ENCODE data around the gene INSL3.

The INSL3 gene

GRCh38 chr19:17772172-17772571, 49.1 kb downstream of the INSL3 start:
- no peak overlapping the region for H3K4me2 ChIP-seq (ENCODE audit: low read length, poor library complexity, severe bottlenecking)
- no peak overlapping the region for H3K4me3 ChIP-seq (ENCODE audit: insufficient read depth in 1 of 2, low read depth in 1 of 2, low read length in 2 of 2)
- no peak overlapping the region for H2BK120ac ChIP-seq (ENCODE audit: low read depth, low read length)
- no peak overlapping the region for H4K91ac ChIP-seq (ENCODE audit: low read length)
- H3K36me3 ChIP-seq (ENCODE audit: control insufficient read depth in 1 of 2, insufficient read depth in 2 of 2, low read depth in 1 of 2, low read length in 2 of 2) = no peaks in the 10 kb centered on the region
- no peaks in the 10 kb centered on the region for H3K4me1 ChIP-seq (ENCODE audit: control insufficient read depth, insufficient read depth, low read depth, low read length)
- H3K79me1 ChIP-seq (replicated peaks; ENCODE audit: low read length, poor library complexity, severe bottlenecking) = no peaks in the 10 kb centered on the region
- no peak overlapping the region for H3K14ac ChIP-seq (ENCODE audit: low read length in 2 of 2)
- H3K27ac ChIP-seq (ENCODE audit: low read length, poor library complexity, severe bottlenecking) = no peak overlapping the region
- no peak overlapping the region for H2BK15ac ChIP-seq (ENCODE audit: low read depth, poor library complexity, severe bottlenecking)
- H2BK12ac ChIP-seq (ENCODE audit: low read length in 2 of 2) = no peak overlapping the region
- DNase-seq = peak; percentile 44
- WGBS = 98% methylated on average over 4 of the region's 4 CpGs
- H4K8ac ChIP-seq (ENCODE audit: low read length) = no peak overlapping the region
- peaks cover 3 to 13% of the 10 kb centered on the region in 2 experiments for H3K27me3 ChIP-seq (ENCODE audit: control insufficient read depth in 1 of 2, insufficient read depth in 1 of 2, low read length in 2 of 2)
- H3K18ac ChIP-seq (ENCODE audit: low read depth in 1 of 2, low read length in 2 of 2) = no peak overlapping the region
- no peak overlapping the region for H3K9ac ChIP-seq (ENCODE audit: low read length)
- no peak overlapping the region for H2AK5ac ChIP-seq (ENCODE audit: low read length, severe bottlenecking)
- H3K9me3 ChIP-seq (ENCODE audit: control insufficient read depth, low read length) = no peaks in the 10 kb centered on the region
- H2BK5ac ChIP-seq (ENCODE audit: low read depth, low read length, poor library complexity, severe bottlenecking) = no peak overlapping the region
- H3K4ac ChIP-seq (ENCODE audit: low read depth in 1 of 2, low read length in 2 of 2) = no peak overlapping the region
- H2AFZ ChIP-seq (ENCODE audit: low read depth, low read length) = no peak overlapping the region
- H3K23ac ChIP-seq (ENCODE audit: low read length in 2 of 2) = no peak overlapping the region

GRCh38 chr19:17770613-17771012, 50.7 kb downstream of the INSL3 start:
- no peak overlapping the region for H3K9ac ChIP-seq (ENCODE audit: low read length)
- H3K9me3 ChIP-seq (ENCODE audit: control insufficient read depth, low read length) = no peaks in the 10 kb centered on the region
- no peak overlapping the region for H2AK5ac ChIP-seq (ENCODE audit: low read length, severe bottlenecking)
- peaks cover 3 to 13% of the 10 kb centered on the region in 2 experiments for H3K27me3 ChIP-seq (ENCODE audit: control insufficient read depth in 1 of 2, insufficient read depth in 1 of 2, low read length in 2 of 2)
- 84% methylated on average over 13 of the region's 13 CpGs for WGBS
- H2BK5ac ChIP-seq (ENCODE audit: low read depth, low read length, poor library complexity, severe bottlenecking) = no peak overlapping the region
- peaks cover 8% of the 10 kb centered on the region for H3K4me1 ChIP-seq (ENCODE audit: control insufficient read depth, insufficient read depth, low read depth, low read length)
- no peak overlapping the region for H3K23ac ChIP-seq (ENCODE audit: low read length in 2 of 2)
- H2BK15ac ChIP-seq (ENCODE audit: low read depth, poor library complexity, severe bottlenecking) = no peak overlapping the region
- DNase-seq = no peak
- H3K4ac ChIP-seq (ENCODE audit: low read depth in 1 of 2, low read length in 2 of 2) = no peak overlapping the region
- no peak overlapping the region for H2BK12ac ChIP-seq (ENCODE audit: low read length in 2 of 2)
- H3K36me3 ChIP-seq (ENCODE audit: control insufficient read depth in 1 of 2, insufficient read depth in 2 of 2, low read depth in 1 of 2, low read length in 2 of 2) = no peaks in the 10 kb centered on the region
- H3K79me1 ChIP-seq (replicated peaks; ENCODE audit: low read length, poor library complexity, severe bottlenecking) = no peaks in the 10 kb centered on the region
- no peak overlapping the region for H4K8ac ChIP-seq (ENCODE audit: low read length)
- H2AFZ ChIP-seq (ENCODE audit: low read depth, low read length) = no peak overlapping the region
- no peak overlapping the region for H3K18ac ChIP-seq (ENCODE audit: low read depth in 1 of 2, low read length in 2 of 2)
- H4K91ac ChIP-seq (ENCODE audit: low read length) = no peak overlapping the region
- no peak overlapping the region for H2BK120ac ChIP-seq (ENCODE audit: low read depth, low read length)
- no peak overlapping the region for H3K14ac ChIP-seq (ENCODE audit: low read length in 2 of 2)
- H3K4me2 ChIP-seq (ENCODE audit: low read length, poor library complexity, severe bottlenecking) = no peak overlapping the region
- no peak overlapping the region for H3K27ac ChIP-seq (ENCODE audit: low read length, poor library complexity, severe bottlenecking)
- H3K4me3 ChIP-seq (ENCODE audit: insufficient read depth in 1 of 2, low read depth in 1 of 2, low read length in 2 of 2) = no peak overlapping the region

GRCh38 chr19:17767559-17767958, 53.8 kb downstream of the INSL3 start:
- no peaks in the 10 kb centered on the region for H3K36me3 ChIP-seq (ENCODE audit: control insufficient read depth in 1 of 2, insufficient read depth in 2 of 2, low read depth in 1 of 2, low read length in 2 of 2)
- no peak overlapping the region for H2BK120ac ChIP-seq (ENCODE audit: low read depth, low read length)
- H3K4me3 ChIP-seq (ENCODE audit: insufficient read depth in 1 of 2, low read depth in 1 of 2, low read length in 2 of 2) = no peak overlapping the region
- 71% methylated on average over 1 of the region's 1 CpG for WGBS
- no peak overlapping the region for H3K4me2 ChIP-seq (ENCODE audit: low read length, poor library complexity, severe bottlenecking)
- no peak overlapping the region for H3K18ac ChIP-seq (ENCODE audit: low read depth in 1 of 2, low read length in 2 of 2)
- no peak overlapping the region for H3K4ac ChIP-seq (ENCODE audit: low read depth in 1 of 2, low read length in 2 of 2)
- no peak overlapping the region for H2AFZ ChIP-seq (ENCODE audit: low read depth, low read length)
- no peaks in the 10 kb centered on the region for H3K9me3 ChIP-seq (ENCODE audit: control insufficient read depth, low read length)
- H2AK5ac ChIP-seq (ENCODE audit: low read length, severe bottlenecking) = no peak overlapping the region
- no peak overlapping the region for H2BK15ac ChIP-seq (ENCODE audit: low read depth, poor library complexity, severe bottlenecking)
- no peak for DNase-seq
- H3K23ac ChIP-seq (ENCODE audit: low read length in 2 of 2) = no peak overlapping the region
- H3K27me3 ChIP-seq (ENCODE audit: control insufficient read depth in 1 of 2, insufficient read depth in 1 of 2, low read length in 2 of 2) = peaks cover 0 to 3% of the 10 kb centered on the region in 2 experiments
- peaks cover 8% of the 10 kb centered on the region for H3K4me1 ChIP-seq (ENCODE audit: control insufficient read depth, insufficient read depth, low read depth, low read length)
- no peak overlapping the region for H2BK5ac ChIP-seq (ENCODE audit: low read depth, low read length, poor library complexity, severe bottlenecking)
- H3K79me1 ChIP-seq (replicated peaks; ENCODE audit: low read length, poor library complexity, severe bottlenecking) = no peaks in the 10 kb centered on the region
- H4K8ac ChIP-seq (ENCODE audit: low read length) = no peak overlapping the region
- H3K27ac ChIP-seq (ENCODE audit: low read length, poor library complexity, severe bottlenecking) = no peak overlapping the region
- H3K9ac ChIP-seq (ENCODE audit: low read length) = no peak overlapping the region
- H2BK12ac ChIP-seq (ENCODE audit: low read length in 2 of 2) = no peak overlapping the region
- no peak overlapping the region for H3K14ac ChIP-seq (ENCODE audit: low read length in 2 of 2)
- H4K91ac ChIP-seq (ENCODE audit: low read length) = no peak overlapping the region

- no peak overlapping the region for H2AK5ac ChIP-seq (ENCODE audit: low read length, severe bottlenecking)
- peak overlapping the region; percentile 53 for H2AFZ ChIP-seq (ENCODE audit: low read depth, low read length)
- peak overlapping the region; percentile 59 for H3K4me2 ChIP-seq (ENCODE audit: low read length, poor library complexity, severe bottlenecking)
- peaks cover 8% of the 10 kb centered on the region for H3K4me1 ChIP-seq (ENCODE audit: control insufficient read depth, insufficient read depth, low read depth, low read length)
- H2BK5ac ChIP-seq (ENCODE audit: low read depth, low read length, poor library complexity, severe bottlenecking) = no peak overlapping the region
- no peak overlapping the region for H3K27ac ChIP-seq (ENCODE audit: low read length, poor library complexity, severe bottlenecking)
- peak overlapping the region; percentile 60 for H2BK15ac ChIP-seq (ENCODE audit: low read depth, poor library complexity, severe bottlenecking)
- no peak overlapping the region for H2BK120ac ChIP-seq (ENCODE audit: low read depth, low read length)
- H4K91ac ChIP-seq (ENCODE audit: low read length) = peak overlapping the region; percentile 18
- peak; percentile 83 for DNase-seq
- no peaks in the 10 kb centered on the region for H3K9me3 ChIP-seq (ENCODE audit: control insufficient read depth, low read length)
- 8% methylated on average over 27 of the region's 29 CpGs for WGBS
- H3K27me3 ChIP-seq (ENCODE audit: control insufficient read depth in 1 of 2, insufficient read depth in 1 of 2, low read length in 2 of 2) = peaks cover 0 to 3% of the 10 kb centered on the region in 2 experiments
- peak overlapping the region in 1 of 2 experiments; percentile 26 for H3K23ac ChIP-seq (ENCODE audit: low read length in 2 of 2)
- H3K36me3 ChIP-seq (ENCODE audit: control insufficient read depth in 1 of 2, insufficient read depth in 2 of 2, low read depth in 1 of 2, low read length in 2 of 2) = no peaks in the 10 kb centered on the region
- peak overlapping the region; percentile 70 for H4K8ac ChIP-seq (ENCODE audit: low read length)
- H3K9ac ChIP-seq (ENCODE audit: low read length) = peak overlapping the region; percentile 71
- H3K4ac ChIP-seq (ENCODE audit: low read depth in 1 of 2, low read length in 2 of 2) = no peak overlapping the region
- no peaks in the 10 kb centered on the region for H3K79me1 ChIP-seq (replicated peaks; ENCODE audit: low read length, poor library complexity, severe bottlenecking)
- peak overlapping the region; percentile 26 to 70 for H3K4me3 ChIP-seq (ENCODE audit: insufficient read depth in 1 of 2, low read depth in 1 of 2, low read length in 2 of 2)
- no peak overlapping the region for H3K14ac ChIP-seq (ENCODE audit: low read length in 2 of 2)
- peak overlapping the region in 1 of 2 experiments; percentile 59 for H2BK12ac ChIP-seq (ENCODE audit: low read length in 2 of 2)
- H3K18ac ChIP-seq (ENCODE audit: low read depth in 1 of 2, low read length in 2 of 2) = peak overlapping the region; percentile 34 to 82
These were observed 54.7 kb downstream of the INSL3 start for GRCh38 chr19:17766543-17767131.
